GM12864 (cell line): Measurements from ENCODE around the gene EXOC3L2.

Experiments used
- DNase-seq: peaks from one replicate; pipeline ENCODE4 v3.0.0-alpha.2; 2011; ENCODE audit warnings: low read depth
- H3K4me3 ChIP-seq: 2 replicates; pipeline ENCODE4 v1.5.1; 2011; ENCODE audit warnings: mild to moderate bottlenecking, low read depth, low read length, control low read depth
- CTCF ChIP-seq: IDR thresholded peaks from 2 replicates; pipeline ENCODE4 v1.5.1; 2011; ENCODE audit warnings: low read depth, mild to moderate bottlenecking, moderate library complexity, low read length, control low read depth, inconsistent platforms; ENCODE audit errors: missing control alignments

The EXOC3L2 gene

GRCh38 chr19:45216667-45217066 lies 28.5 kb downstream of the EXOC3L2 start:
- no peak overlapping the region for H3K4me3 ChIP-seq
- DNase-seq = no peak
- TF ChIP-seq CTCF = no peak

GRCh38 chr19:45215391-45216191 lies 29.6 kb downstream of the EXOC3L2 start:
- TF ChIP-seq CTCF = no peak
- no peak for DNase-seq
- no peak overlapping the region for H3K4me3 ChIP-seq

GRCh38 chr19:45213031-45213430 lies 32.2 kb downstream of the EXOC3L2 start:
- no peak for TF ChIP-seq CTCF
- H3K4me3 ChIP-seq = no peak overlapping the region
- DNase-seq = no peak

GRCh38 chr19:45211751-45212381 lies 33.3 kb downstream of the EXOC3L2 start:
- no peak for DNase-seq
- TF ChIP-seq CTCF = no peak
- no peak overlapping the region for H3K4me3 ChIP-seq

GRCh38 chr19:45206328-45206727 lies 38.9 kb downstream of the EXOC3L2 start:
- no peak for DNase-seq
- H3K4me3 ChIP-seq = no peak overlapping the region
- TF ChIP-seq CTCF = no peak

- no peak for DNase-seq
Measured at GRCh38 chr19:45205810-45206209, 39.4 kb downstream of the EXOC3L2 start.

More at GRCh38 chr19:45205810-45206209, 39.4 kb downstream of the EXOC3L2 start:
- no peak for TF ChIP-seq CTCF
- no peak overlapping the region for H3K4me3 ChIP-seq
